ENCODE data around the gene SMAD5.

SMAD5 gene

DNA sequence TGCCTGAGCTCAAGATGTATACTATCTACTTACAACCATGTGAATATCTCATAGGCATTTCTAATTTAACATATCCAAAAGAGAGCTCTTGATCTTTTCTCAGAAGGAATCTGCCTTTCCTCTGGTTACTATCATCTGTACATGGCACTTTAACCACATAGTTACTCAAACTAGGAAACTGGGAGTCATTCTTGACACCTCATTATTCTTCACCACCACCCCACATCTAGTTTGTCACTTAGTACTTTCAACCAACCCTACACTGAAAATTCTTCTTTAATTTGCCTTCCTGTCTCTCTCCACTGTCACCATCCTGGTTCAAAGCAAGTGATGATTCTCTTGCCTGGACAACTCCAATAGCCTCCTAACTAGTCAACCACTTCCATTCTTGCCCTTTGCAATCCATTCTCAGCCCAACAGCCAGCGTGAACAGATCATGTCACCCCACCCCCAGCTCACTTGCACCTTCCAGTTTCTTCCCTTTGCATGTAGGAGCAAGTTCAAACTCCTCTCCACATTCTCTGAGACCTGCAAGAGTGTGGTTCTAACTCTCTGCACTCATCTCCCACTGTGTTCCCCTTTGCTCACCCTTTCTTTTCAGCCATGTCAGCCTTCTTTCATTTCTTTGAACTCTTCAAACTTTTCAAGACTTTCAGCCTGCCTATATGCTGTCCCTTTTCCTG is 17.3 kb upstream of the SMAD5 start:
- no peak for DNase-seq

DNA sequence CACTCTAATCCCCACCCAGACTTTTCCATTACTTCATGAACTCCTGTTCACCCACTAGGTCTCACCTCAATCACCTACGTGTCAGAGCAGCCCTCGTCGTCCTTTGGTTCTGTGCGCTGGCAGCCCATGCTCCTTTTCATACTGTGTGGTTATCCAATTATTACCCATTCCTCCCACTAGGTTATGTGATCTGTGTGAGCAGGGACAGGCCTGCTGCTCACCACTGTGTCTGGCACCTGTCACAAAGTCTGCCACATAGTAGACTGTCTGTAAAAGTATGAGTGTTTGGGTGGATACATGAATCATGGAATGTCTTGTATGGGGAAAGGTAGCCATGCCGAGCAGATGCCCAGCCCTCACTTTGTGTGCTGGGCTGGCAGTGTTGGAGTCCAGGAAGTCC is 12.1 kb upstream of the SMAD5 start:
- no peak for DNase-seq

DNA sequence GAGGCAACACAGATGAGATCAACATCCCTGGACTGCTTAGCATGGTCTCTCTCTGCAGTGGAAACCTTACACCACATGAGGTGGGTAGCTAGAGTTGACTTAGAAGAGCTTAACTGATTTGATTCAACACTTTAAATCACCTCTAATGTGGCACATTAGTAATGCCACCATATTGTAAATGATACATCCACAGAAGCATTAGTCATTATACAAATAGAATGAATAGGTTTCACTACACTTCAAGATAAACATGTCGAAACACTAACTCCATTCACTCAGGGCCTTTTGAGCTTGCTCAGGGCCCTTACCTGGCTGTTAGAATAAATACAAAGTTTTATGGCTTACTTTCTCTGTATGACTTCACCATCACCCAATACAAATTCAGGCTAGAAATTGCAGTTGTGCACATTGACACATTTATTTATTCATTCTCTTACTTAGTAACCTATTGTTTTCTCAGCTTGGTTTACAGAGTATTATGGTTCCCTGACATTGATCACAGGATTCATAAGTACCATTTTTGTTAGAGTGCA is 9.3 kb upstream of the SMAD5 start:
- no peak for DNase-seq

GRCh38 chr5:136127560-136127959 is 5.1 kb upstream of the SMAD5 start:
- DNase-seq = no peak

GRCh38 chr5:136128481-136128880 is 4.2 kb upstream of the SMAD5 start:
- DNase-seq = no peak

DNA sequence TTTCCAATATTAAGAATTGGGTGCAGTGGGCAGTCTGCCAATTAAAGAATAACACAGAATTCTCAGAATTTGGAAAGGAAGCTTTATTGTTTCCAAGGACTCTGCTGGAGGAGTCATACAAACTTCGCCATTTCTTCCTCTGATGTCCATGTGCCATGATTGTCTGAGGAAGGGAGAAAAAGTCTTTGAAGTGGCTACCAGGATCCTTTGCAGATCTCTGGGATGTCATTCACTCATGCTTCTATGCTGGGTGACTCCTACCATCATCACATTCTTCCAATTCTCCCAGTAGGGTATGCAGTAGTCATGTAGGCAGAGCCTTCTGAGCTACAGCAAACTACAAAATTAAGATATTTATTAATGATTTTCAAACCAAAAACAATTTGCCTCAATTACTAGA is 3.2 kb upstream of the SMAD5 start:
- DNase-seq = no peak

- no peak for DNase-seq
Observed at GRCh38 chr5:136130581-136130980, 2.1 kb upstream of the SMAD5 start.

DNA sequence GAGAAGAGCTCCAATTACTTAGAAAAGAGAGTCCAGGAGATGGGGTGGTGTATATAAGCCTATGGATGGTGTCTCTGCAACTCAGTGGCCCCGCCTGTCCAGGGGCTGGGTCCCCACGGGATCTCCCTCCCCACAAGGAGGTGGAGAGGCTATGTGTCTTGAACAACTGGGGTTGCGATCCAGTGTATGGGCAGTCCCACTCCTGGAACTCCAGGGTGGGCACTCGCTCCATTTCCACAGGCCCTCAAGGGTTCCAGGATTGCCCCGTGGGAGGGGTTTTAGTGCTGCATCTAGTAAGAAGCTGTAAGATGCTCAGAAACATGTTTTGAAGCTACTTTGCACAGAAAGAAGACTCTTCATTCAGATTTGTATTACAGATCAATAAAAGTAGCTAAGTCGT is 558 bp upstream of the SMAD5 start:
- no peak for DNase-seq

DNA sequence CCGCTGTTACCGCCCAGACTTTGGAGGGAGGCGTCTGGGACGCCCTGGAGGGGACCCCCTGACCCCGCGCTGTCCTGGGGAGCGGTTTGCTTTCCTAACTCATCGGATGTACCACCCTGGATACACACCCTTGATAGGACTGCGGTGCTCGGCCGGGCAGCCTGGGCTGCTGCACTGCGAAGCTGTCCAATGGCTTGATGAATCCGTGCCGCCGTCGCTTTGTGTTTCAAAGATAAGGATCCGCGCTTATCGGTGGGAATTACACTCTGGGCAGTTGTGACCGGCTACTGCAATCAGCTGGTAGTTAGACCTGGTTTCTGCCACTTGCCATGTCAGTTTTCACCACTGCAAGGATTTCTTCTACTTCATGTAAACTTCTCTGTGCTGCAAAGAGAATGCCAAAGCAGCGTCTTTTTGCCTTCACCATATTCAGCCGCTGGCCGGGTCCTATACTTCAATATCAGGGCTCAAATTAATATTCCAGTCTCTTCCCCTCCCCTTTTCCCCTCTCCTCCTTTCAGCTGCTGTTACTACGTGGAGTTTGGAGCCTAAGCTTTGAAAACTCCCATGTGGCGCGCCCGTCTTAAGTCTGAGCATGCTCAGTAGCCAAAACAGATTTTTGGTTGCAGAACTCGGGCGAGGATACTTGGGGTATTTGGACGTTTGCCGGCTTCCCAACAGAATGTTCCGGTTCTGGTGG is 727 bp downstream of the SMAD5 start:
- DNase-seq = peak; percentile 31

DNA sequence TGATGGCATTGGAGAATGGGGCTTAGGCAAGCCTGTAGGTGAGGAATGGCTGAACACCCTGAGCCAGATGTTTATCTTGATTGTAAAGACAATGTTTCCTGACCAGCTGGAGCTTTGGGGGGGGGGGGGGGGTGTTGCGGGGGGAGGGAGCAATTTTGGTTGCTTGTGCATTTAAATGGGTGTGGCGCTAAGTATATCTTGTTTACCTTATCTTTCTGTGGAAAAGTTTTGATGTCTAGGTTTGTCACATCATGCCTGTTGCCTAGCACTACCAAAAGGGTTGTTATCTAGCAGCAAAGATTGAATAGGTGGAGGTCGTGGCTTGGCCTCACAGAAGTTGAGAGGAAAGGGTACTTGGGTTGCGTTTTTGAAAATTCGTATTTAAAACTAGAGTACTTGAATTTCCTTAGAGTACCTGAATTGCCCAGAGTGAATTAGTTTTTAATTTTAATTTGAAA is 1.3 kb downstream of the SMAD5 start:
- no peak for DNase-seq

- DNase-seq = no peak
Observed at GRCh38 chr5:136134653-136135052, 2.0 kb downstream of the SMAD5 start.

GRCh38 chr5:136135536-136135935 is 2.9 kb downstream of the SMAD5 start:
- DNase-seq = no peak

DNA sequence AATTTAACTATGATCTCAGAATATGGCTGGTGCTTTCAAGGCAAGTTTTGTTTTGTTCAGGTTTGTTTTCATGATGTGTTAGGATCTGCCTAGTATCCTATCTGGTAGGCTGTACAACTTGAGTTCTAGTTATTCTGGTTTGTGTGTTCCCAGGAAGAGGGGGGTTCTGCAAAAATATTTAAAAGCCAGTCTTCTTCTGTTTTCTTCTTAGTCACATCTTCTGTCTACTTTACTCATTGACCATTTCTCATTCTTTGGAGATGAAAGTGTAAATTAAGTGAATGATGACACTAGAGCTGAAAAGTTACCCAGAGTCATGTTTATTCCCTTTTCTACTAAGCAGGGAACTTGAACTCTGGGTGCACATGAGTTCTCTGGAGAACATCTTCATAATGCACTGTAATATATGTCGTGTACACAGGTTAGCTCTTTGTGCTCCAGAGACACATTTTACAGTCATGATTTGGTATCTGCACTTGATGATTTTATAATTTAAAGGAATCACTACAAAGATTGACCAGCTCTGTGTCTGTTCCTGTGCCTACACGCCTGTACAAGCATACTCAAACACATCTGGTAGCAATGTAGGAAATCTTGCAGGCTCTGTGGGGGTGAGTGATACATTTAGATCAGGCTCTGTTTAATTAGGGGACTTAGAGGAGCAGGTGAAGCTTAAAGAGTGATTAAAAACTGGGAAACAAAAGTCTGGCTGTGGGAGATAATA is 5.0 kb downstream of the SMAD5 start:
- DNase-seq = no peak

- DNase-seq = no peak
Observed at GRCh38 chr5:136141561-136141960, 8.9 kb downstream of the SMAD5 start.

- no peak for DNase-seq
Observed at GRCh38 chr5:136143312-136143711, 10.7 kb downstream of the SMAD5 start.

- DNase-seq = no peak
Observed at GRCh38 chr5:136143763-136144162, 11.1 kb downstream of the SMAD5 start.

GRCh38 chr5:136145030-136145429 is 12.4 kb downstream of the SMAD5 start:
- DNase-seq = no peak

GRCh38 chr5:136146201-136146600 is 13.6 kb downstream of the SMAD5 start:
- DNase-seq = no peak

DNA sequence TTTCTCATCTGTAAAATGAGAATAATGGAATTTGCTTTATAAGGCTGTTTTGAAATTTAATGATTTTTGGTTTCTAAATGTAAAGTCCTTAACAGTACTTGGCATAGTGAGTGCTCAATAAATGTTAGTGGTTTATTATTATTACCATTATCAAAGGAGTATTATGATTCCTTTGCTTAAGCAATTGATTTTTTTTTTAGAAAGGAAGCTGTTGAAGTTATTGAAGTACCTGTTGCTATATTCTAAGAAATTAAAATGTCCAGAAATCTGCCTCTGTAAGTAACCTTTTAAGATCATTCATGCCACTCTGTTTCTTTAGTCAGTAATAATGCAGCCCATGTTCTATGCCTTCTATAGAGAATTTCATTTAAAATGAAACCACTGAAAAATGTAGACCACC is 15.0 kb downstream of the SMAD5 start:
- DNase-seq = no peak

DNA sequence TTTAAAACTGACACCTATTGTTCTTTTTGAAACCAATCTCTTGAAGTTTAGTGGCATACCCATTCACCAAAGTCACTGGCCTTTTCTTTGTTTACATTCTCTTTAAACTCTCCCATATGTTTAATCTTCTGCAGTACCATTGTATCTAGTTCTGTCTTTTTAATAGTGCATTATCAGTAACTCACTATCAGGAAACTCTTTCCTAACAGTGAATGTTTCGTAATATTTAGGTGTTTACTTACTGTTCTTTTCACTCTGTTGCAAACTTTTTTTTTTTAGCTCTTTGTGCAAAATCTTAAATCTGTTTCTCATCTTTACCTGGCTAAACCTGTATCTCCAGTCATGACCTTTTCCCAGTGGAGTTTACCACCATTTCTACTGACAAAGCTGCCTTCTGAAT is 17.2 kb downstream of the SMAD5 start:
- DNase-seq = no peak

DNA sequence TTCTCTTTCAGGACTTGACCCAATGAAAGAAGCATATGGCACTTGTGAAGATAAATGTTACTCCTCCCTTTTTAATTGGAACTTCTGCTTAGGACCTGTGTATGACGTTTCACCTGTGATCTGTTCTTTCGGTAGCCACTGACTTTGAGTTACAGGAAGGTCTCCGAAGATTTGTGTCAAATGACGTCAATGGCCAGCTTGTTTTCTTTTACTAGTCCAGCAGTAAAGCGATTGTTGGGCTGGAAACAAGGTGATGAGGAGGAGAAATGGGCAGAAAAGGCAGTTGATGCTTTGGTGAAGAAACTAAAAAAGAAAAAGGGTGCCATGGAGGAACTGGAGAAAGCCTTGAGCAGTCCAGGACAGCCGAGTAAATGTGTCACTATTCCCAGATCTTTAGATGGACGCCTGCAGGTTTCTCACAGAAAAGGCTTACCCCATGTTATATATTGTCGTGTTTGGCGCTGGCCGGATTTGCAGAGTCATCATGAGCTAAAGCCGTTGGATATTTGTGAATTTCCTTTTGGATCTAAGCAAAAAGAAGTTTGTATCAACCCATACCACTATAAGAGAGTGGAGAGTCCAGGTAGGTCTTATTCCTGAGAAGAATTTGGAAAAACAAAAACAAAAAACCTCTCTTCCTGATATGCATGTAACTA is 21.1 kb downstream of the SMAD5 start:
- no peak for DNase-seq

DNA sequence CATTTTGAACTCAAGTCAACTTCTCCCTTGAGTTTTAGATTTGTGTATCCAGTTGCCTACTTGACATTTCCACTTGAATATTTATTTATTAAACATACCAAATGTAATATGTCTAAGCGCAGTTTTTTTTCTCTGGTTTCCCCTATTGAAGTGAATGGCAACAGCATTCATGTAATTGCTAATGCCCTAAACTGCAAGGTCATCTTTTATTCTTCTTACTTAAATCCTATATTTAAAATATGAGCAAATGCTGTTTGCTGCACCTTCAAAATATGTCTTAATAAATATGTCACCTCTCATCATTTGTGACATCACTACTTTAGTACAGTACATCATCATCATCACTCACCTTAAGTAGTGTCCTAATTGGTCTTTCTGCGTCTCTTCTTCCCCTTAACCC is 22.4 kb downstream of the SMAD5 start:
- DNase-seq = no peak

DNA sequence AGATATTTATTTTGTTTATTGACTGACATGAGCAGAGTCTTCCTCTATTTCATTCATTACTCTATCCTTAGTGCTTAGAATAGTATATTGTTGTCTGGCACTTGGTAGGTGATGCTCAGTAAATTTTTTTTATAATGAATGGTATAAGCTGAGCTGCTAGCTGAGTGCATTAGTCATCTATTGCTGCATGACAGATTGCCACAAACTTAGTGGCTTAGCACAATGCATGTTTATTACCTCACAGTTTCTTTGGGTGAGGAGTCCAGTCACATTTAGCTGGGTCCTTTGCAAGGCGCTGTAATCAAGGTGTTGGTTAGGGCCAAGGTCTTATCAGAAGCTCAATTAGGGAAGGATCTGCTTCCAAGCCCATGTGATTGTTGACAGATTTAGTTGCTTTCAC is 23.1 kb downstream of the SMAD5 start:
- no peak for DNase-seq
